HCT116 (cell line): Measurements from ENCODE around the gene PBX1. TPM values are rescaled to one million over a fixed set of nuclear protein-coding genes. Genes with fewer than 3 reads are reported as not detected.

Source experiments
- ATAC-seq: fragments of 200-7000 bp; cut with Tn5 transposase; 2 replicates; pipeline ENCODE4 v1.9.1; 2020; ENCODE audit warnings: mild to moderate bottlenecking, moderate library complexity
- BruUV-seq: library from RNA; stranded (reverse); fragments of 400-500 nt; replicated peaks from 2 replicates; lab custom pipeline; 2021; lab: Mats Ljungman, UMichigan
- CTCF ChIA-PET: fragments of 300-600 bp; sonication (Branson Sonifier 250); formaldehyde crosslinking; loops from one replicate; lab custom pipeline; 2021; ENCODE audit warnings: antibody characterized with exemption; lab: Charles Lee
- POLR2A ChIA-PET: fragments of 300-600, 350-600 bp; sonication (Branson Sonifier 250); formaldehyde crosslinking; loops from one replicate; lab custom pipeline; 2021; ENCODE audit warnings: antibody characterized with exemption; lab: Charles Lee
- RAD21 ChIA-PET, 2 experiments: fragments of 300-600 bp; sonication (Branson Sonifier 250); formaldehyde crosslinking; loops; one replicate each; lab custom pipeline; 2023; ENCODE audit warnings: low total read pairs in 2 of 2; ENCODE audit not compliant: uncharacterized antibody in 2 of 2, unreplicated experiment in 2 of 2, low non-redundant PET in 1 of 2; lab: Charles Lee
- DNase-seq: peaks from one replicate; pipeline ENCODE4 v3.0.0-alpha.2; 2010; ENCODE audit warnings: low read depth, low spot score
- H2AFZ ChIP-seq: fragments of 200-600 bp; shearing (Covaris generic), sonication (generic); 2 replicates; pipeline ENCODE4 v1.6.1; 2017; ENCODE audit warnings: low read depth, mixed run types, mixed read lengths, antibody characterized with exemption, low read length; ENCODE audit not compliant: poor library complexity, severe bottlenecking
- H3K27ac ChIP-seq: 2 replicates; pipeline ENCODE4 v1.5.1; 2012; ENCODE audit warnings: low read depth, low read length
- H3K27me3 ChIP-seq: fragments of 200-600 bp; sonication (generic); 2 replicates; pipeline ENCODE4 v1.6.1; 2016; ENCODE audit warnings: mixed run types, low read length, mixed read lengths; ENCODE audit not compliant: insufficient read depth
- H3K36me3 ChIP-seq, 2 experiments: fragments of 200-500 bp in 1 of 2; fragments of 200-600 bp in 1 of 2; sonication (Bioruptor generic) in 1 of 2; sonication (generic) in 1 of 2; 2 replicates each; pipeline versions ENCODE4 v1.5.1 to v1.6.1; 2014 to 2016; ENCODE audit warnings: low read length in 2 of 2, inconsistent platforms in 1 of 2, mixed read lengths in 1 of 2, mixed run types in 1 of 2; ENCODE audit not compliant: insufficient read depth in 2 of 2, control insufficient read depth in 1 of 2
- H3K4me1 ChIP-seq, 2 experiments: fragments of 200-600 bp in 1 of 2; sonication (generic) in 1 of 2; 2 replicates each; pipeline versions ENCODE4 v1.5.1 to v1.6.1; 2012 to 2017; ENCODE audit warnings: low read length in 2 of 2, inconsistent platforms in 1 of 2, mild to moderate bottlenecking in 1 of 2, mixed read lengths in 1 of 2, mixed run types in 1 of 2, moderate library complexity in 1 of 2; ENCODE audit not compliant: insufficient read depth in 2 of 2, control insufficient read depth in 1 of 2
- H3K4me2 ChIP-seq: fragments of 200-600 bp; sonication (generic); 2 replicates; pipeline ENCODE4 v1.6.1; 2017; ENCODE audit warnings: mixed run types, low read length, mixed read lengths
- H3K4me3 ChIP-seq, 2 experiments: fragments of 200-600 bp in 1 of 2; sonication (generic) in 1 of 2; replicated peaks in 1 of 2; 2 replicates each; pipeline ENCODE4 v1.5.1; 2011 to 2016; ENCODE audit warnings: low read length in 2 of 2, control low read depth in 1 of 2, low read depth in 1 of 2, mild to moderate bottlenecking in 1 of 2, mixed read lengths in 1 of 2, mixed run types in 1 of 2
- H3K79me2 ChIP-seq: fragments of 200-600 bp; sonication (generic); 2 replicates; pipeline ENCODE4 v1.6.1; 2017; ENCODE audit warnings: mild to moderate bottlenecking, mixed run types, low read length, moderate library complexity, mixed read lengths; ENCODE audit not compliant: insufficient read depth
- H3K9ac ChIP-seq: fragments of 200-600 bp; sonication (generic); 2 replicates; pipeline ENCODE4 v1.6.1; 2016; ENCODE audit warnings: low read length, mixed read lengths
- H3K9me2 ChIP-seq: fragments of 200-600 bp; sonication (generic), shearing (Covaris generic); 2 replicates; pipeline ENCODE4 v1.6.1; 2017; ENCODE audit warnings: mixed run types, mild to moderate bottlenecking, moderate library complexity; ENCODE audit not compliant: insufficient read depth
- H3K9me3 ChIP-seq, 2 experiments: fragments of 200-500 bp in 1 of 2; fragments of 200-600 bp in 1 of 2; sonication (Bioruptor generic) in 1 of 2; sonication (generic) in 1 of 2; 2 replicates each; pipeline ENCODE4 v1.6.1; 2014 to 2017; ENCODE audit warnings: low read length in 2 of 2, mixed read lengths in 2 of 2, inconsistent platforms in 1 of 2, low read depth in 1 of 2, mild to moderate bottlenecking in 1 of 2, mixed run types in 1 of 2, moderate library complexity in 1 of 2; ENCODE audit not compliant: control insufficient read depth in 1 of 2, insufficient read depth in 1 of 2
- H4K20me1 ChIP-seq: fragments of 200-600 bp; sonication (generic), shearing (Covaris generic); 2 replicates; pipeline ENCODE4 v1.6.1; 2017; ENCODE audit warnings: mixed run types, mild to moderate bottlenecking, moderate library complexity; ENCODE audit not compliant: insufficient read depth
- CBX3 ChIP-seq: IDR thresholded peaks from 2 replicates; pipeline ENCODE4 v1.6.1; 2012; ENCODE audit warnings: low read depth
- POLR2AphosphoS5 ChIP-seq: IDR thresholded peaks from 2 replicates; pipeline ENCODE4 v1.6.1; 2011; ENCODE audit warnings: mild to moderate bottlenecking, low read depth, low read length, moderate library complexity
- REST ChIP-seq: IDR thresholded peaks from 2 replicates; pipeline ENCODE4 v1.6.1; 2012; ENCODE audit warnings: low read depth
- intact Hi-C: fragments of 100-400 bp; cut with micrococcal nuclease; formaldehyde crosslinking; loops from 2 replicates; pipeline ENCODE4 v1.10.0; 2022
- total RNA-seq: library from RNA; stranded (reverse); gene quantifications from one replicate; pipeline ENCODE4 v1.2.1, GENCODE V29; 2021; ENCODE audit not compliant: unreplicated experiment
- TF ChIP-seq, protein P1 (sequence below), 3 experiments: fragments of 200-600 bp in 1 of 3; sonication (generic) in 1 of 3; IDR thresholded peaks in 2 of 3; conservative IDR thresholded peaks in 1 of 3; 2 replicates each; pipeline ENCODE4 v1.5.1; 2012 to 2017; ENCODE audit warnings: low read depth in 2 of 3, low read length in 2 of 3, antibody characterized with exemption in 1 of 3, borderline replicate concordance in 1 of 3, control low read depth in 1 of 3, mild to moderate bottlenecking in 1 of 3, mixed read lengths in 1 of 3, mixed run types in 1 of 3, moderate library complexity in 1 of 3; ENCODE audit not compliant: insufficient read depth in 1 of 3

Gene PBX1
- total RNA-seq, 1 experiment from 2014 or later: 29.6 TPM

- peak; percentile 42; the same call in 1 of the 2 replicates for ATAC-seq
- H3K9me3 ChIP-seq: no peaks in the 10 kb centered on the region
- no peak overlapping the region for H3K4me2 ChIP-seq
- H3K79me2 ChIP-seq: no peaks in the 10 kb centered on the region
- no peaks in the 10 kb centered on the region for H3K36me3 ChIP-seq
- H3K4me3 ChIP-seq: no peak overlapping the region
- H3K27ac ChIP-seq: no peak overlapping the region
- no TSS peak for BruUV-seq
- no peak overlapping the region for H2AFZ ChIP-seq
- no peak for DNase-seq
- intact Hi-C loops: no loop called here
- ChIA-PET POLR2A (no interaction called here), RAD21 (no interaction called here), CTCF (no interaction called here)
- H3K9me2 ChIP-seq: no peaks in the 10 kb centered on the region
- H4K20me1 ChIP-seq: no peaks in the 10 kb centered on the region
- H3K9ac ChIP-seq: no peak overlapping the region
- peaks cover 8 to 30% of the 10 kb centered on the region in 2 experiments for H3K4me1 ChIP-seq
- H3K27me3 ChIP-seq: no peaks in the 10 kb centered on the region
- TF ChIP-seq REST: no peak
- no peak for TF ChIP-seq POLR2AphosphoS5
- TF ChIP-seq, protein P1, sequence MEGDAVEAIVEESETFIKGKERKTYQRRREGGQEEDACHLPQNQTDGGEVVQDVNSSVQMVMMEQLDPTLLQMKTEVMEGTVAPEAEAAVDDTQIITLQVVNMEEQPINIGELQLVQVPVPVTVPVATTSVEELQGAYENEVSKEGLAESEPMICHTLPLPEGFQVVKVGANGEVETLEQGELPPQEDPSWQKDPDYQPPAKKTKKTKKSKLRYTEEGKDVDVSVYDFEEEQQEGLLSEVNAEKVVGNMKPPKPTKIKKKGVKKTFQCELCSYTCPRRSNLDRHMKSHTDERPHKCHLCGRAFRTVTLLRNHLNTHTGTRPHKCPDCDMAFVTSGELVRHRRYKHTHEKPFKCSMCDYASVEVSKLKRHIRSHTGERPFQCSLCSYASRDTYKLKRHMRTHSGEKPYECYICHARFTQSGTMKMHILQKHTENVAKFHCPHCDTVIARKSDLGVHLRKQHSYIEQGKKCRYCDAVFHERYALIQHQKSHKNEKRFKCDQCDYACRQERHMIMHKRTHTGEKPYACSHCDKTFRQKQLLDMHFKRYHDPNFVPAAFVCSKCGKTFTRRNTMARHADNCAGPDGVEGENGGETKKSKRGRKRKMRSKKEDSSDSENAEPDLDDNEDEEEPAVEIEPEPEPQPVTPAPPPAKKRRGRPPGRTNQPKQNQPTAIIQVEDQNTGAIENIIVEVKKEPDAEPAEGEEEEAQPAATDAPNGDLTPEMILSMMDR (IDR thresholded peaks at IDR 0.05 in 2 of 3, conservative IDR thresholded peaks at IDR 0.05 in 1 of 3; ENCODE audit: borderline replicate concordance in 1 of 3, insufficient read depth in 1 of 3, low read depth in 2 of 3, low read length in 2 of 3): 0 out of 6 replicates have a peak, but pooled peaks of 1 of the 3 experiments have one; percentile 10
- no peak for TF ChIP-seq CBX3
Observed at GRCh38 chr1:164703463-164703862, 144.5 kb downstream of the PBX1 start.
